Astrocyte (in vitro differentiated cells and primary cell): ENCODE data around the gene OSGIN1. TPM values are rescaled to one million over a fixed set of nuclear protein-coding genes. Genes with fewer than 3 reads are reported as not detected.

ENCODE experiments used
- DNase-seq: peaks from one replicate; pipeline ENCODE4 v3.0.0-alpha.2; 2010; ENCODE audit warnings: low read depth
- FAIRE-seq: peaks from 2 replicates; lab custom pipeline; 2011; peaks lifted over from hg19 to GRCh38; lab: Jason Lieb, UNC
- H2AFZ ChIP-seq: 2 replicates; pipeline ENCODE4 v1.6.0; 2012; ENCODE audit warnings: low read depth, low read length, inconsistent platforms
- H3K27ac ChIP-seq: 2 replicates; pipeline ENCODE4 v1.5.1; 2011; ENCODE audit warnings: low read depth, low read length, inconsistent platforms
- H3K27me3 ChIP-seq: 2 replicates; pipeline ENCODE4 v1.6.0; 2011; ENCODE audit warnings: low read length, inconsistent platforms; ENCODE audit not compliant: insufficient read depth
- H3K36me3 ChIP-seq: 2 replicates; pipeline ENCODE4 v1.5.1; 2011; ENCODE audit warnings: low read length, inconsistent platforms; ENCODE audit not compliant: insufficient read depth
- H3K4me1 ChIP-seq: 2 replicates; pipeline ENCODE4 v1.5.1; 2011; ENCODE audit warnings: low read length, inconsistent platforms; ENCODE audit not compliant: insufficient read depth
- H3K4me2 ChIP-seq: 2 replicates; pipeline ENCODE4 v1.6.0; 2012; ENCODE audit warnings: low read length, inconsistent platforms
- H3K4me3 ChIP-seq: 2 replicates; pipeline ENCODE4 v1.5.1; 2011; ENCODE audit warnings: low read depth, mild to moderate bottlenecking, low read length, inconsistent platforms; ENCODE audit not compliant: insufficient read depth
- H3K79me2 ChIP-seq: 2 replicates; pipeline ENCODE4 v1.6.0; 2012; ENCODE audit warnings: mild to moderate bottlenecking, low read length, inconsistent platforms; ENCODE audit not compliant: insufficient read depth
- H3K9ac ChIP-seq: 2 replicates; pipeline ENCODE4 v1.6.0; 2012; ENCODE audit warnings: mild to moderate bottlenecking, low read length, inconsistent platforms
- H3K9me3 ChIP-seq: 2 replicates; pipeline ENCODE4 v1.5.1; 2012; ENCODE audit warnings: low read depth, mild to moderate bottlenecking, low read length, inconsistent platforms; ENCODE audit not compliant: insufficient read depth
- H4K20me1 ChIP-seq: 2 replicates; pipeline ENCODE4 v1.6.0; 2012; ENCODE audit warnings: low read length, inconsistent platforms; ENCODE audit not compliant: insufficient read depth
- H3K27ac Mint-ChIP-seq: one replicate; pipeline ENCODE4 v1.8.0; 2021; ENCODE audit warnings: mild to moderate bottlenecking, mixed read lengths; ENCODE audit not compliant: unreplicated experiment
- H3K27me3 Mint-ChIP-seq: one replicate; pipeline ENCODE4 v1.8.0; 2021; ENCODE audit warnings: low read depth, mixed read lengths; ENCODE audit not compliant: unreplicated experiment
- H3K36me3 Mint-ChIP-seq: one replicate; pipeline ENCODE4 v1.8.0; 2021; ENCODE audit warnings: low read depth, mixed read lengths; ENCODE audit not compliant: unreplicated experiment
- H3K4me1 Mint-ChIP-seq: one replicate; pipeline ENCODE4 v1.8.0; 2021; ENCODE audit warnings: low read depth, mixed read lengths; ENCODE audit not compliant: unreplicated experiment
- H3K4me3 Mint-ChIP-seq: one replicate; pipeline ENCODE4 v1.8.0; 2021; ENCODE audit warnings: mild to moderate bottlenecking, moderate library complexity, mixed read lengths; ENCODE audit not compliant: unreplicated experiment
- H3K9me3 Mint-ChIP-seq: one replicate; pipeline ENCODE4 v1.8.0; 2021; ENCODE audit warnings: mild to moderate bottlenecking, mixed read lengths; ENCODE audit not compliant: unreplicated experiment
- CTCF ChIP-seq: IDR thresholded peaks from 2 replicates; pipeline ENCODE4 v1.5.1; 2011; ENCODE audit warnings: low read depth, mild to moderate bottlenecking, inconsistent platforms, low read length, moderate library complexity; ENCODE audit not compliant: insufficient read depth
- EZH2 ChIP-seq: IDR thresholded peaks from 2 replicates; pipeline ENCODE4 v1.6.1; 2012; ENCODE audit warnings: mild to moderate bottlenecking, low read length, inconsistent platforms; ENCODE audit not compliant: insufficient read depth
- total RNA-seq: library from RNA; stranded (reverse); gene quantifications from 2 replicates; pipeline ENCODE4 v1.2.1, GENCODE V29; 2021

Gene OSGIN1
- total RNA-seq, 1 donor from 2014 or later: 0.79 TPM

GRCh38 chr16:83978401-83978904 is 25.4 kb downstream of the OSGIN1 start:
- H3K4me1 Mint-ChIP-seq: no peaks in the 10 kb centered on the region
- H3K9me3 Mint-ChIP-seq: peaks cover 20% of the 10 kb centered on the region
- TF ChIP-seq CTCF (no peak), EZH2 (no peak)

GRCh38 chr16:83979441-83979840 is 26.4 kb downstream of the OSGIN1 start:
- no peak overlapping the region for H3K4me3 ChIP-seq
- no peak overlapping the region for H3K4me2 ChIP-seq
- no peak overlapping the region for H3K27ac ChIP-seq
- Mint-ChIP-seq H3K4me3 (no peak overlapping the region), H3K36me3 (peaks cover 10% of the 10 kb centered on the region), H3K4me1 (no peaks in the 10 kb centered on the region), H3K27ac (no peak overlapping the region), H3K27me3 (peaks cover 23% of the 10 kb centered on the region), H3K9me3 (peaks cover 20% of the 10 kb centered on the region)
- H4K20me1 ChIP-seq: no peaks in the 10 kb centered on the region
- H3K27me3 ChIP-seq: peaks cover 2% of the 10 kb centered on the region
- H3K4me1 ChIP-seq: no peaks in the 10 kb centered on the region
- peaks cover 11% of the 10 kb centered on the region for H3K9me3 ChIP-seq
- no peak for FAIRE-seq
- no peaks in the 10 kb centered on the region for H3K79me2 ChIP-seq
- H3K36me3 ChIP-seq: no peaks in the 10 kb centered on the region
- no peak for DNase-seq
- TF ChIP-seq EZH2: no peak
- no peak for TF ChIP-seq CTCF
- no peak overlapping the region for H3K9ac ChIP-seq
- H2AFZ ChIP-seq: no peak overlapping the region

More at GRCh38 chr16:83978401-83978904, 25.4 kb downstream of the OSGIN1 start:
- Histone ChIP-seq H3K4me3 (no peak overlapping the region), H3K9me3 (peaks cover 11% of the 10 kb centered on the region), H3K4me1 (no peaks in the 10 kb centered on the region), H2AFZ (no peak overlapping the region), H3K79me2 (no peaks in the 10 kb centered on the region), H3K36me3 (no peaks in the 10 kb centered on the region), H3K4me2 (no peak overlapping the region), H4K20me1 (no peaks in the 10 kb centered on the region), H3K9ac (no peak overlapping the region), H3K27me3 (peaks cover 2% of the 10 kb centered on the region), H3K27ac (no peak overlapping the region)
- H3K4me3 Mint-ChIP-seq: no peak overlapping the region
- DNase-seq (no peak), FAIRE-seq (no peak)
- H3K27ac Mint-ChIP-seq: no peak overlapping the region
- H3K27me3 Mint-ChIP-seq: peaks cover 28% of the 10 kb centered on the region
- peaks cover 10% of the 10 kb centered on the region for H3K36me3 Mint-ChIP-seq

- Histone ChIP-seq H3K4me1 (no peaks in the 10 kb centered on the region), H3K27me3 (peaks cover 2% of the 10 kb centered on the region), H4K20me1 (no peaks in the 10 kb centered on the region), H2AFZ (no peak overlapping the region), H3K36me3 (no peaks in the 10 kb centered on the region), H3K79me2 (no peaks in the 10 kb centered on the region), H3K9ac (no peak overlapping the region), H3K4me3 (no peak overlapping the region), H3K9me3 (peaks cover 11% of the 10 kb centered on the region), H3K4me2 (no peak overlapping the region), H3K27ac (no peak overlapping the region)
- Mint-ChIP-seq H3K27ac (no peak overlapping the region), H3K9me3 (peaks cover 20% of the 10 kb centered on the region), H3K36me3 (peaks cover 10% of the 10 kb centered on the region), H3K4me1 (no peaks in the 10 kb centered on the region), H3K4me3 (no peak overlapping the region), H3K27me3 (peaks cover 18% of the 10 kb centered on the region)
- TF ChIP-seq CTCF (no peak), EZH2 (no peak)
- FAIRE-seq: no peak
- DNase-seq: no peak
These were observed 27.8 kb downstream of the OSGIN1 start for GRCh38 chr16:83980794-83981193.
